IMR-90 (cell line): ENCODE results near the gene METRNL.

Source experiments
- NFE2L2 ChIP-seq: fragments of 150-350 bp; IDR thresholded peaks from 2 replicates; pipeline ENCODE4 v1.6.1; 2016; ENCODE audit warnings: low read depth, mild to moderate bottlenecking, low read length
- POLR2A ChIP-seq: IDR thresholded peaks from 2 replicates; pipeline ENCODE4 v1.6.1; 2012; ENCODE audit warnings: mild to moderate bottlenecking, low read depth, low read length
- SMC3 ChIP-seq: fragments of 150-350 bp; IDR thresholded peaks from 2 replicates; pipeline ENCODE4 v1.6.1; 2016; ENCODE audit warnings: low read depth, mild to moderate bottlenecking, antibody characterized with exemption, low read length, moderate library complexity
- TF ChIP-seq, protein P1 (sequence below): conservative IDR thresholded peaks from 2 replicates; pipeline ENCODE4 v1.5.1; 2012; ENCODE audit warnings: mild to moderate bottlenecking, low read depth, low read length, improper control_type of control experiment

DNA sequence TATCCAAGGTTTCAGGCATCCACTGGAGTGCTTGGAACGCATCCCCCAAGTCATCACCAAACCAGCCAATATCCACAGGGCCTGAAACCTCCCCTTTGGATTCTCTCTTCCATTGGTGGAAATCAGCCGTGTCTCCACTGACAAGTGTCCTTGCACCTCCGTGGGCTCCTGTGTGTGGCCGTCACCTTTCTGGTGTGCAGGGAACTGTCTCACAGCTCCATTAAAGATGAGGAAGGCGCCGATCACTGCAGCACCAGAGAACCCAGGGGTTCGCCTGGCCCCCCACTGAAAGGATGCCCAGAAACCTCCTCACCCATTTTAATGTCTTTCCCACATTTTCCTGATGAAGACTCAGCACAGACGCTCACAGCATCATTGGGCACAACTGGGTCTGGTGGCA lies 17.8 kb upstream of the METRNL start:
- TF ChIP-seq NFE2L2 (no peak), POLR2A (no peak), SMC3 (no peak)
- TF ChIP-seq, protein P1, sequence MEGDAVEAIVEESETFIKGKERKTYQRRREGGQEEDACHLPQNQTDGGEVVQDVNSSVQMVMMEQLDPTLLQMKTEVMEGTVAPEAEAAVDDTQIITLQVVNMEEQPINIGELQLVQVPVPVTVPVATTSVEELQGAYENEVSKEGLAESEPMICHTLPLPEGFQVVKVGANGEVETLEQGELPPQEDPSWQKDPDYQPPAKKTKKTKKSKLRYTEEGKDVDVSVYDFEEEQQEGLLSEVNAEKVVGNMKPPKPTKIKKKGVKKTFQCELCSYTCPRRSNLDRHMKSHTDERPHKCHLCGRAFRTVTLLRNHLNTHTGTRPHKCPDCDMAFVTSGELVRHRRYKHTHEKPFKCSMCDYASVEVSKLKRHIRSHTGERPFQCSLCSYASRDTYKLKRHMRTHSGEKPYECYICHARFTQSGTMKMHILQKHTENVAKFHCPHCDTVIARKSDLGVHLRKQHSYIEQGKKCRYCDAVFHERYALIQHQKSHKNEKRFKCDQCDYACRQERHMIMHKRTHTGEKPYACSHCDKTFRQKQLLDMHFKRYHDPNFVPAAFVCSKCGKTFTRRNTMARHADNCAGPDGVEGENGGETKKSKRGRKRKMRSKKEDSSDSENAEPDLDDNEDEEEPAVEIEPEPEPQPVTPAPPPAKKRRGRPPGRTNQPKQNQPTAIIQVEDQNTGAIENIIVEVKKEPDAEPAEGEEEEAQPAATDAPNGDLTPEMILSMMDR: no peak
